IPS-NIHi11 (cell line): ENCODE data around the gene ROBO2.

ENCODE experiments used
- DNase-seq: peaks from one replicate; pipeline ENCODE4 v3.0.0; 2012; ENCODE audit warnings: mixed read lengths, low spot score

ROBO2 gene

DNA sequence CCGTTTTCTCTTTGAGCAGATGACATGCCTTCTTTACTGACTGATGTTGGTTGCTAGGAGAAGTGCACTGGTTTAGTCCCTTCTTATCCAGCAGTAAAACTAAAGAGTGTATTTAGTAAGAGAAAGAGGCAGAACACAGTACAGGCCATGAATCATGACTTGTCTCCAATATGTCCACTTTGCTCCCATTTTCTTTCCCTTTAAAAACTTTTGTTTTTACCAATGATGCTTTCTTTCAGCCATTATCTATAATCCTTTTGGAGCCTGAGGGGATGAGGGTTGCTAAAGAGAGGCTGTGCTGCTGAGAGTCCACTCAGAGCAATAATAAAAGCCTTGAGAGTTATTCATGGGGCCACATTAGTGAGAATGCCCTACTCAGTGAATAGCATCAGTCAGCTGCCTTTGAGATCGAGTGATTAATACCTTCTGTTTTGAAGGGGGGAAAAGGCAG is 12.2 kb downstream of the ROBO2 start:
- no peak for DNase-seq

- no peak for DNase-seq
Observed at GRCh38 chr3:77052733-77053670, 13.1 kb downstream of the ROBO2 start.

GRCh38 chr3:77053795-77054194 is 13.9 kb downstream of the ROBO2 start:
- DNase-seq: no peak

GRCh38 chr3:77055841-77056341 is 16.0 kb downstream of the ROBO2 start:
- no peak for DNase-seq

DNA sequence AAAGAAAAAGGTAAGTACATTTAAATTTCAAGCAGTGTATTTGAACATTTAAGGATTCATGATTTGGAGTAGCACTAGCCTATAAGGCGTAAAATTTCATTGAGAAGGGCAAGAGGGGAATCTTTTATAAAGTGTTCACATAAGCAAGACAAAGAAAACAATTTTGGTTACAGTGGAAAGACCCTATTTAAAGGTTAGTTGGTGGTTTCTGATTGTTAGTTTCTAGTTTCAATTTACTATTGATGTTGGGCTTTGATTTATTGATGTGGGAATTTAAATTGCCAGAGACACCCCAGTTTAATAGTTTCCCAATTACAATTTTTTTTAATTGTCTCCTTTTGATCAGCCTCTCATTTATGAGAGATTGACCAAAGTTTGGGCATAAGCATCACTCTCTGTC is 19.5 kb downstream of the ROBO2 start:
- no peak for DNase-seq

- DNase-seq: no peak
Observed at GRCh38 chr3:77063423-77063822, 23.5 kb downstream of the ROBO2 start.

GRCh38 chr3:77065750-77066149 is 25.9 kb downstream of the ROBO2 start:
- DNase-seq: no peak

DNA sequence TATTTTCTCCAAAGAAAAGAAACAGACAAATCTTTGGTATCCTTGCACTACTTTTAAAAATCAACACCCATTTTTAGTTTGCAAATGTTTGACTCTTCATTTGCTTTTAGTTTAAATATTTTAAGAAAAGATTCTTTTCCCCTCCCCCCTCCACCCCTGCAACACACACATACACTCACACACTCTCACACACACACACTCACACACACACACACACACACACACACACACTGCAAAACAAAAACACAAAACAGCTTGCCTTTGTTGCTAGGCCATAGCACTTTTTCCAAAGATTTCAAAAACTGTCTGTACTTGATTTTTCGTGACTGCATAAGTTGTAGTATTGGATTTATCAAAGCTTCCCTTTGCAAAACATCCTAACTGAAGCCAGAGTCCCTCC is 26.9 kb downstream of the ROBO2 start:
- no peak for DNase-seq

- DNase-seq: no peak
Observed at GRCh38 chr3:77068808-77069207, 28.9 kb downstream of the ROBO2 start.

DNA sequence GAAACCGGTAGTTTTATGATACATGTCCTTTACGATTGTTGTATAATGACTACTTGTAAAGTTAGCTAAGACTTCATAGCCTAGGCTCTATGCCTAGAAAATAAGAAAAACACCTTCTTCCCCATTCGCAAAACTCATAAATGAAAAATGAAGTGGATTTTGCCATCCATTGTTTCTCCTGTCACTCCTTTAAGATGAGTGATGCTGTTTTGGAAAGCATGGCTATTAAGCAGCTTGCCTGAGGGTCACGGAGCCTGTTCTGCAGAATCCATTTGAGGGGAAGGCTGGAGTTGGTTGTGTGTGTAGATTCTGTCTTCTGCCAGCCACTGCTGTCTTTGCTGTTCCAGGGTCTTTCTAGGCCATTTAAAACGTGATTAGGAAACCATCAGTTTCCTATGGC is 31.5 kb downstream of the ROBO2 start:
- DNase-seq: no peak

DNA sequence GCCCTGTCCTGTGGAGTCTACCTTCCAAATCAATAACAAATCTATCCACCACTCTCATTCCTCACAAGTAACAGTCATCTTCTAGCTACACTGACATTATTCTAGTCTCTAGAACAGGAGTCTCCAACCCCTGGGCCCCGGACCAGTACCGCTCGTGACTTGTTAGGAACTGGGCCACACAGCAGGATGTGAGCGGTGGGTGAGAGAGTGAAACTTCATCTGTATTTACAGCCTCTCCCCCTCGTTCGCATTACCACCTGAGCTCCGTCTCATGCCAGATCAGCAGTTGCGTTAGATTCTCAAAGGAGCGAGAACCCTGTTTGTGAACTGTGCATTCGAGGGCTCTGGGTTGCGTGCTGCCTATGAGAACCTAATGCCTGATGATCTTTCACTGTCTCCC is 31.9 kb downstream of the ROBO2 start:
- no peak for DNase-seq

GRCh38 chr3:77072232-77072631 is 32.3 kb downstream of the ROBO2 start:
- no peak for DNase-seq

GRCh38 chr3:77078279-77078678 is 38.4 kb downstream of the ROBO2 start:
- DNase-seq: no peak

DNA sequence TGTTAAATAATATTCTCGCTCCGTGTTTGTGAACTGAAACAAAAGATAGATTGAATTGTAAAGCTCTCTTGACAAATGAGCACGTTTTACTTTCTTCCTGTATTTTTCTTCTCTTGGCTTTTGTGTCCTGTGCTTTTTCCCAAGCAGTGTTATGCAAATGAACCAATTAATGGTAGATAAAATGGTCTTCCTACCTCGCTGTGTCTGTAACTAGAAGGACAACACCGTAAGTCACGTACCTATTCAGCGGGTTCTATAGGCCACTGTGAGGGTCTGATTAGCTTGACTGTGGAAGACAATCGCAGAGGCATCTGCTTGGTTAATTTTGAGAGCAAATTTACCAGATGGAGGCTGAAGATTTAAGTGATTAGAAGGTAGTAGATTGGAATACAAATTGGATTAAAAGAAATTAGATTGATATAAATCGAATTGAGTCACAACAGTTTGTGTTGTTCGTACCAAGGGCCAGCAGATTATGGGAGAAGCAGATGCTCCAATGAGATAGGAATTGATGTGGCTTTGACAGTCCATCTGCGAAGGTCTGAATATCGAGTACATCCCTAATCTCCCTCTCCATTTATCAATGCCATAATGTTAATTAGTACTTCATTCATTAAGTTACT is 40.2 kb downstream of the ROBO2 start:
- DNase-seq: peak; percentile 41

DNA sequence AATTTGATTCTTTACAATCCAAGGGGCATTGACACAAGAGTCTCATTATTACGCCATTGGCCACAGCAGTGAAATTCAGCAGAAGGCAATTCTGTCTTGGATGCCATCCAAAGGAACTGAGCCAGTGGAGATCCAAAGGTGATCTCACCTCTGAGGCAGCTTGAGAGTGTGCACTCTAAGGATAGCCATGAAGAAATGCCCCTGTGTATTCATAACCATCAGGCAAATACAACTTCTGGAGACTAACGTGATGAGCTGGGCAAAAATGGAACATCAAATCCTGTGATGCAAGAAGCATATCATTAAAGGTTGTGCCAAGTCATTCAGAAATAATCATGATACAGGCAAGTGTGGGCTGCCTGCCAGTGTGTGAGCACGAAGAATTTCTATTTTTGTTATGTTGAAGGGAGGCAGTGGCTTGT is 41.4 kb downstream of the ROBO2 start:
- peak; percentile 40 for DNase-seq

- DNase-seq: no peak
Observed at GRCh38 chr3:77084511-77084910, 44.6 kb downstream of the ROBO2 start.

- DNase-seq: no peak
Observed at GRCh38 chr3:77086408-77086807, 46.5 kb downstream of the ROBO2 start.

GRCh38 chr3:77091809-77092208 is 51.9 kb downstream of the ROBO2 start:
- no peak for DNase-seq

- no peak for DNase-seq
Observed at GRCh38 chr3:77093101-77093500, 53.2 kb downstream of the ROBO2 start.

DNA sequence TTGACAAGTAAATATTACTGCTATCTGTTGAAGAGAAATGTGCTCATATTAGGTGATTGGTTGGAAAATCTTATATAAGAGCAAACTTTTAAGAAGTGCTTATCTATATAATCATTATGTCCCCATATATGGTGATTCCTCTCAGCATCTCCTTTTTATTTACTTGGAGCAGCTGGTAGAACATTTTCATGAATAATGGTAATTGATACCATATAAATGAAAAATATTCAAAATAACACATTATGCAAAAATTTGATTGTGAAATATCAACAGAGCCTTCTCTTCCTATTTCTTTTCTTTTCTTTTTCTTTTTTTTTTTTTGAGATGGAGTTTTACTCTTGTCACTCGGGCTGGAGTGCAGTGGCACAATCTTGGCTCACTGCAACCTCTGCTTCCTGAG is 56.2 kb downstream of the ROBO2 start:
- DNase-seq: no peak

- DNase-seq: no peak
Observed at GRCh38 chr3:77096966-77097890, 57.3 kb downstream of the ROBO2 start.
